ENCODE results near the gene EFCAB3.

EFCAB3 gene

DNA sequence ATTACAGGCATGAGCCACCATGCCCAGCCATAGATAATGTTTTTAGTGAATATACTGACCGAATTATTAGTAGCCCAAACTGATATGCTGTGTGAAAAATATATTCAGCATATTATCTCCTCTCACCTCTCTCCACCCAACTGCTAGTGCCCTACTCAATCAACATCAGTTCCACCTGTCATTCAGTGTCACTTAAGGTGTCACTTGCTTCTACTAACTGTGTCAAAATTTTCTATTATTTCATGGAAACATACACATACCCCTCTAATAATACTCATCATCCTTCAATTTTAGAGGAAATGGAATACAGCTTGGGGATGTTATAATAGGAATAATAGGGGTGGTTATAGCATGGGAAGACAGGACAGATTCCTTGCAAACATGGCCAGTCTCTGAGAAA lies 12.6 kb downstream of the EFCAB3 start (continued):
- TF ChIP-seq REPIN1 (tag by site-specific recombination; IDR thresholded peaks at IDR 0.05; ENCODE audit: low read depth) (no peak), ZNF132 (tag by site-specific recombination; IDR thresholded peaks at IDR 0.05; ENCODE audit: borderline replicate concordance) (no peak)
- TF ChIP-seq, protein P1, sequence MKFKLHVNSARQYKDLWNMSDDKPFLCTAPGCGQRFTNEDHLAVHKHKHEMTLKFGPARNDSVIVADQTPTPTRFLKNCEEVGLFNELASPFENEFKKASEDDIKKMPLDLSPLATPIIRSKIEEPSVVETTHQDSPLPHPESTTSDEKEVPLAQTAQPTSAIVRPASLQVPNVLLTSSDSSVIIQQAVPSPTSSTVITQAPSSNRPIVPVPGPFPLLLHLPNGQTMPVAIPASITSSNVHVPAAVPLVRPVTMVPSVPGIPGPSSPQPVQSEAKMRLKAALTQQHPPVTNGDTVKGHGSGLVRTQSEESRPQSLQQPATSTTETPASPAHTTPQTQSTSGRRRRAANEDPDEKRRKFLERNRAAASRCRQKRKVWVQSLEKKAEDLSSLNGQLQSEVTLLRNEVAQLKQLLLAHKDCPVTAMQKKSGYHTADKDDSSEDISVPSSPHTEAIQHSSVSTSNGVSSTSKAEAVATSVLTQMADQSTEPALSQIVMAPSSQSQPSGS (tag by site-specific recombination; IDR thresholded peaks at IDR 0.05; ENCODE audit: low read depth), result no peak

DNA sequence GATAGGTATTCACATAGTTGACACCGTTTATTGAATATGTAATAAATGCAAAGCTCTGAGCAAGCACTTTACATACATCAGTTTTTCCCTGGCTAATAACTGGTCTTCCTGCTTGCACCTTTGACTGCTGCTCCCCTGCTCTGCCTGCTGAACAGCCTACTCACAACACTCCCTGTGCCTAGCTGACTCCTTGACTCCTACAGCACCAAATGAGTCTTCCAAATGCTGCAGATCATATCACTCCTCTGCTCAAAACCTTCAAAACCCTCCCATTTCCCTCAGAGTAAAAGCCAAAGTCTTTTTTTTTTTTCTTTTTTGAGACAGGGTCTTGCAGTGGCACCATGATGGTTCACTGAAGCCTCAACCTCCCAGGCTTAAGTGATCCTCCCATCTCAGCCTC lies 18.5 kb downstream of the EFCAB3 start:
- Histone ChIP-seq H3K9me3 (ENCODE audit: control insufficient read depth, insufficient read depth, low read depth, low read length) (no peaks in the 10 kb centered on the region), H3K4me3 (ENCODE audit: low read depth, low read length) (no peak overlapping the region), H3K27ac (ENCODE audit: extremely low read depth, low read depth, low read length) (no peak overlapping the region), H3K4me1 (ENCODE audit: control insufficient read depth, insufficient read depth, low read length) (no peaks in the 10 kb centered on the region), H3K36me3 (ENCODE audit: control insufficient read depth in 2 of 2, insufficient read depth in 1 of 2, low read length in 2 of 2) (no peaks in the 10 kb centered on the region)
- ChIA-PET CTCF (no interaction called here), POLR2A (interaction anchor here (0.7 kb wide), 1 partner anchor 11 kb away, joined by 3 read pairs; no protein-coding TSS in a partner anchor)
- TF ChIP-seq KLF1 (tag by site-specific recombination; IDR thresholded peaks at IDR 0.05), result no peak
- TF ChIP-seq ZNF24 (tag by site-specific recombination; IDR thresholded peaks at IDR 0.05), result no peak
- TF ChIP-seq, protein P2, sequence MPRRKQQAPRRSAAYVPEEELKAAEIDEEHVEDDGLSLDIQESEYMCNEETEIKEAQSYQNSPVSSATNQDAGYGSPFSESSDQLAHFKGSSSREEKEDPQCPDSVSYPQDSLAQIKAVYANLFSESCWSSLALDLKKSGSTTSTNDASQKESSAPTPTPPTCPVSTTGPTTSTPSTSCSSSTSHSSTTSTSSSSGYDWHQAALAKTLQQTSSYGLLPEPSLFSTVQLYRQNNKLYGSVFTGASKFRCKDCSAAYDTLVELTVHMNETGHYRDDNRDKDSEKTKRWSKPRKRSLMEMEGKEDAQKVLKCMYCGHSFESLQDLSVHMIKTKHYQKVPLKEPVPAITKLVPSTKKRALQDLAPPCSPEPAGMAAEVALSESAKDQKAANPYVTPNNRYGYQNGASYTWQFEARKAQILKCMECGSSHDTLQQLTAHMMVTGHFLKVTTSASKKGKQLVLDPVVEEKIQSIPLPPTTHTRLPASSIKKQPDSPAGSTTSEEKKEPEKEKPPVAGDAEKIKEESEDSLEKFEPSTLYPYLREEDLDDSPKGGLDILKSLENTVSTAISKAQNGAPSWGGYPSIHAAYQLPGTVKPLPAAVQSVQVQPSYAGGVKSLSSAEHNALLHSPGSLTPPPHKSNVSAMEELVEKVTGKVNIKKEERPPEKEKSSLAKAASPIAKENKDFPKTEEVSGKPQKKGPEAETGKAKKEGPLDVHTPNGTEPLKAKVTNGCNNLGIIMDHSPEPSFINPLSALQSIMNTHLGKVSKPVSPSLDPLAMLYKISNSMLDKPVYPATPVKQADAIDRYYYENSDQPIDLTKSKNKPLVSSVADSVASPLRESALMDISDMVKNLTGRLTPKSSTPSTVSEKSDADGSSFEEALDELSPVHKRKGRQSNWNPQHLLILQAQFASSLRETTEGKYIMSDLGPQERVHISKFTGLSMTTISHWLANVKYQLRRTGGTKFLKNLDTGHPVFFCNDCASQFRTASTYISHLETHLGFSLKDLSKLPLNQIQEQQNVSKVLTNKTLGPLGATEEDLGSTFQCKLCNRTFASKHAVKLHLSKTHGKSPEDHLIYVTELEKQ (tag by site-specific recombination; IDR thresholded peaks at IDR 0.05; ENCODE audit: borderline replicate concordance), result no peak
- TF ChIP-seq, protein P3, sequence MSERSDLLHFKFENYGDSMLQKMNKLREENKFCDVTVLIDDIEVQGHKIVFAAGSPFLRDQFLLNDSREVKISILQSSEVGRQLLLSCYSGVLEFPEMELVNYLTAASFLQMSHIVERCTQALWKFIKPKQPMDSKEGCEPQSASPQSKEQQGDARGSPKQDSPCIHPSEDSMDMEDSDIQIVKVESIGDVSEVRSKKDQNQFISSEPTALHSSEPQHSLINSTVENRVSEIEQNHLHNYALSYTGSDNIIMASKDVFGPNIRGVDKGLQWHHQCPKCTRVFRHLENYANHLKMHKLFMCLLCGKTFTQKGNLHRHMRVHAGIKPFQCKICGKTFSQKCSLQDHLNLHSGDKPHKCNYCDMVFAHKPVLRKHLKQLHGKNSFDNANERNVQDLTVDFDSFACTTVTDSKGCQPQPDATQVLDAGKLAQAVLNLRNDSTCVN (tag by site-specific recombination; optimal IDR thresholded peaks at IDR 0.05), result no peak
- no peak for TF ChIP-seq ZSCAN16 (tag by site-specific recombination; IDR thresholded peaks at IDR 0.05)
- no peak for TF ChIP-seq ZNF23 (tag by site-specific recombination; IDR thresholded peaks at IDR 0.05; ENCODE audit: borderline replicate concordance)

DNA sequence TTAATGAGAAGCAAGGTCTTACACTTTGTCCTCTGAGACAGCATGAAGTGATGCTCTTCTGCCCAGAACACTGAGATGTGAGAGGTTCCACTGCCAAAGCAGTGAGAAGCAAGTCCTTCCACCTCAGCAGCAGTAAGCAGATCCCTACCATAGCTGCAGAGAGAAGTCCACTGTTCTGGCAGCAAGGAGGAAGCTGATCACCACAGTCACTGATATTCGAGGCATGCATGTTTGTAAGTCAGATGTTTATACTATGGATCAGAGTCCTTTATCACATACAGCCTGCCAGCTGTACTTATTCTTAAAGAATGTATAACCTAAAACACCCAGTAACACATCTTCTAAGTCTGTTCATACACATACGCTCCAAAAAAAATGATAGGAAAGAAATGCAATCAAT lies 25.1 kb downstream of the EFCAB3 start:
- Histone ChIP-seq H3K4me3 (ENCODE audit: low read depth, low read length) (no peak overlapping the region), H3K9me3 (ENCODE audit: control insufficient read depth, insufficient read depth, low read depth, low read length) (no peaks in the 10 kb centered on the region), H3K36me3 (ENCODE audit: control insufficient read depth in 2 of 2, insufficient read depth in 1 of 2, low read length in 2 of 2) (no peaks in the 10 kb centered on the region), H3K27ac (ENCODE audit: extremely low read depth, low read depth, low read length) (no peak overlapping the region), H3K4me1 (ENCODE audit: control insufficient read depth, insufficient read depth, low read length) (no peaks in the 10 kb centered on the region)
- POLR2A ChIA-PET, result no interaction called here
- CTCF ChIA-PET, result no interaction called here
- TF ChIP-seq GLIS1 (tag by site-specific recombination; IDR thresholded peaks at IDR 0.05) (no peak), KLF1 (tag by site-specific recombination; IDR thresholded peaks at IDR 0.05) (no peak), ZNF677 (tag by site-specific recombination; IDR thresholded peaks at IDR 0.05) (no peak), ZNF514 (tag by site-specific recombination; IDR thresholded peaks at IDR 0.05) (no peak), ZEB2 (tag by site-specific recombination; IDR thresholded peaks at IDR 0.05) (no peak), ZNF501 (tag by site-specific recombination; IDR thresholded peaks at IDR 0.05) (no peak), ZNF16 (tag by site-specific recombination; IDR thresholded peaks at IDR 0.05; ENCODE audit: low read depth) (no peak), ZNF169 (tag by site-specific recombination; IDR thresholded peaks at IDR 0.05) (no peak), OSR2 (tag by site-specific recombination; IDR thresholded peaks at IDR 0.05) (no peak), ZNF600 (tag by site-specific recombination; IDR thresholded peaks at IDR 0.05) (no peak)
- TF ChIP-seq, protein P4, sequence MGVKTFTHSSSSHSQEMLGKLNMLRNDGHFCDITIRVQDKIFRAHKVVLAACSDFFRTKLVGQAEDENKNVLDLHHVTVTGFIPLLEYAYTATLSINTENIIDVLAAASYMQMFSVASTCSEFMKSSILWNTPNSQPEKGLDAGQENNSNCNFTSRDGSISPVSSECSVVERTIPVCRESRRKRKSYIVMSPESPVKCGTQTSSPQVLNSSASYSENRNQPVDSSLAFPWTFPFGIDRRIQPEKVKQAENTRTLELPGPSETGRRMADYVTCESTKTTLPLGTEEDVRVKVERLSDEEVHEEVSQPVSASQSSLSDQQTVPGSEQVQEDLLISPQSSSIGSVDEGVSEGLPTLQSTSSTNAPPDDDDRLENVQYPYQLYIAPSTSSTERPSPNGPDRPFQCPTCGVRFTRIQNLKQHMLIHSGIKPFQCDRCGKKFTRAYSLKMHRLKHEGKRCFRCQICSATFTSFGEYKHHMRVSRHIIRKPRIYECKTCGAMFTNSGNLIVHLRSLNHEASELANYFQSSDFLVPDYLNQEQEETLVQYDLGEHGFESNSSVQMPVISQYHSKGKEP (tag by site-specific recombination; IDR thresholded peaks at IDR 0.05), result no peak
- TF ChIP-seq, protein P5, sequence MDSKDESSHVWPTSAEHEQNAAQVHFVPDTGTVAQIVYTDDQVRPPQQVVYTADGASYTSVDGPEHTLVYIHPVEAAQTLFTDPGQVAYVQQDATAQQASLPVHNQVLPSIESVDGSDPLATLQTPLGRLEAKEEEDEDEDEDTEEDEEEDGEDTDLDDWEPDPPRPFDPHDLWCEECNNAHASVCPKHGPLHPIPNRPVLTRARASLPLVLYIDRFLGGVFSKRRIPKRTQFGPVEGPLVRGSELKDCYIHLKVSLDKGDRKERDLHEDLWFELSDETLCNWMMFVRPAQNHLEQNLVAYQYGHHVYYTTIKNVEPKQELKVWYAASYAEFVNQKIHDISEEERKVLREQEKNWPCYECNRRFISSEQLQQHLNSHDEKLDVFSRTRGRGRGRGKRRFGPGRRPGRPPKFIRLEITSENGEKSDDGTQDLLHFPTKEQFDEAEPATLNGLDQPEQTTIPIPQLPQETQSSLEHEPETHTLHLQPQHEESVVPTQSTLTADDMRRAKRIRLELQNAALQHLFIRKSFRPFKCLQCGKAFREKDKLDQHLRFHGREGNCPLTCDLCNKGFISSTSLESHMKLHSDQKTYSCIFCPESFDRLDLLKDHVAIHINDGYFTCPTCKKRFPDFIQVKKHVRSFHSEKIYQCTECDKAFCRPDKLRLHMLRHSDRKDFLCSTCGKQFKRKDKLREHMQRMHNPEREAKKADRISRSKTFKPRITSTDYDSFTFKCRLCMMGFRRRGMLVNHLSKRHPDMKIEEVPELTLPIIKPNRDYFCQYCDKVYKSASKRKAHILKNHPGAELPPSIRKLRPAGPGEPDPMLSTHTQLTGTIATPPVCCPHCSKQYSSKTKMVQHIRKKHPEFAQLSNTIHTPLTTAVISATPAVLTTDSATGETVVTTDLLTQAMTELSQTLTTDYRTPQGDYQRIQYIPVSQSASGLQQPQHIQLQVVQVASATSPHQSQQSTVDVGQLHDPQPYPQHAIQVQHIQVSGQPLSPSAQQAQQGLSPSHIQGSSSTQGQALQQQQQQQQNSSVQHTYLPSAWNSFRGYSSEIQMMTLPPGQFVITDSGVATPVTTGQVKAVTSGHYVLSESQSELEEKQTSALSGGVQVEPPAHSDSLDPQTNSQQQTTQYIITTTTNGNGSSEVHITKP (tag by site-specific recombination; IDR thresholded peaks at IDR 0.05), result no peak
- TF ChIP-seq, protein P6, sequence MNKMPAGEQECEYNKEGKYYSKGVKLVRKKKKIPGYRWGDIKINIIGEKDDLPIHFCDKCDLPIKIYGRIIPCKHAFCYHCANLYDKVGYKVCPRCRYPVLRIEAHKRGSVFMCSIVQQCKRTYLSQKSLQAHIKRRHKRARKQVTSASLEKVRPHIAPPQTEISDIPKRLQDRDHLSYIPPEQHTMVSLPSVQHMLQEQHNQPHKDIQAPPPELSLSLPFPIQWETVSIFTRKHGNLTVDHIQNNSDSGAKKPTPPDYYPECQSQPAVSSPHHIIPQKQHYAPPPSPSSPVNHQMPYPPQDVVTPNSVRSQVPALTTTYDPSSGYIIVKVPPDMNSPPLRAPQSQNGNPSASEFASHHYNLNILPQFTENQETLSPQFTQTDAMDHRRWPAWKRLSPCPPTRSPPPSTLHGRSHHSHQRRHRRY (tag by site-specific recombination; IDR thresholded peaks at IDR 0.05), result no peak

Measured in HEK293 (cell line).